GM18858 (cell line): ENCODE measurements around the gene SYCE1.
A peak's percentile ranks its signal among the peaks of the same experiment; 100 is the strongest.
"Not testable (repeated sequence)": the region's sequence is repeated elsewhere in the genome, so short reads cannot be mapped to it uniquely, and the experiment has no call there.

Source experiments
- ATAC-seq: cut with Tn5 transposase; IDR thresholded peaks from one replicate; pipeline ENCODE4 v1.9.1; 2021; ENCODE audit not compliant: unreplicated experiment

SYCE1 gene

GRCh38 chr10:133559216-133559615 is 6.2 kb downstream of the SYCE1 start:
- no peak for ATAC-seq

- no peak for ATAC-seq
These were observed 8.0 kb downstream of the SYCE1 start for GRCh38 chr10:133557381-133557780.

- no peak for ATAC-seq
These were observed 9.9 kb downstream of the SYCE1 start for GRCh38 chr10:133555521-133555920.

GRCh38 chr10:133554600-133554999 is 10.8 kb downstream of the SYCE1 start:
- ATAC-seq: no peak

GRCh38 chr10:133544506-133544905 is 20.9 kb downstream of the SYCE1 start:
- ATAC-seq: no peak

GRCh38 chr10:133541441-133541975 is 23.9 kb downstream of the SYCE1 start:
- ATAC-seq: not testable (repeated sequence)

GRCh38 chr10:133537546-133538545 is 27.5 kb downstream of the SYCE1 start:
- no peak for ATAC-seq

GRCh38 chr10:133536198-133536597 is 29.2 kb downstream of the SYCE1 start:
- ATAC-seq: no peak

GRCh38 chr10:133534417-133534816 is 31.0 kb downstream of the SYCE1 start:
- no peak for ATAC-seq

GRCh38 chr10:133532871-133533270 is 32.5 kb downstream of the SYCE1 start:
- ATAC-seq: no peak

GRCh38 chr10:133530506-133530905 is 34.9 kb downstream of the SYCE1 start:
- ATAC-seq: no peak

GRCh38 chr10:133529576-133529946 is 35.8 kb downstream of the SYCE1 start:
- ATAC-seq: no peak

GRCh38 chr10:133528845-133529575 is 36.4 kb downstream of the SYCE1 start:
- no peak for ATAC-seq

GRCh38 chr10:133528296-133528844 is 37.0 kb downstream of the SYCE1 start:
- ATAC-seq: no peak

- ATAC-seq: no peak
These were observed 37.6 kb downstream of the SYCE1 start for GRCh38 chr10:133527771-133528271.

- ATAC-seq: no peak
These were observed 38.3 kb downstream of the SYCE1 start, which contains the start of gene CYP2E1 for GRCh38 chr10:133526957-133527588. TSS of gene CYP2E1 (plus strand) at chr10:133527363. CDS start at chr10:133527396, 33 bp downstream.

- no peak for ATAC-seq
These were observed 39.9 kb downstream of the SYCE1 start for GRCh38 chr10:133525444-133525843.

- ATAC-seq: no peak
These were observed 41.7 kb downstream of the SYCE1 start for GRCh38 chr10:133523631-133524203.

GRCh38 chr10:133520193-133520738 is 45.1 kb downstream of the SYCE1 start:
- ATAC-seq: peak; percentile 42

- not testable (repeated sequence) for ATAC-seq
These were observed 46.9 kb downstream of the SYCE1 start for GRCh38 chr10:133518517-133518916.
